A549 (cell line): ENCODE measurements around the gene CAMK1G. TPM values are rescaled to one million over a fixed set of nuclear protein-coding genes. Genes with fewer than 3 reads are reported as not detected.

Experiments used
- ATAC-seq, 2 experiments: fragments of 200-7000 bp in 1 of 2; fragments of >200 bp in 1 of 2; cut with Nextera tagmentation in 1 of 2; cut with Tn5 transposase in 1 of 2; 3 replicates each; pipeline versions ENCODE4 v1.8.0 to v1.9.1; 2018 to 2020; ENCODE audit warnings: mild to moderate bottlenecking in 1 of 2, moderate library complexity in 1 of 2
- CTCF ChIA-PET: fragments of 300-600 bp; sonication (Branson Sonifier 250); formaldehyde crosslinking; extraction: SDS; loops from one replicate; lab custom pipeline; 2021; ENCODE audit warnings: antibody characterized with exemption, inconsistent platforms; lab: Yijun Ruan, JAX
- POLR2A ChIA-PET: fragments of 350-600 bp; formaldehyde crosslinking; extraction: SDS; loops from one replicate; lab custom pipeline; 2021; ENCODE audit warnings: antibody characterized with exemption, inconsistent platforms; lab: Yijun Ruan, JAX
- DNase-seq, 2 experiments: peaks; one replicate each; pipeline versions ENCODE4 v3.0.0 to v3.0.0-alpha.2; 2011 to 2016; ENCODE audit warnings: low read depth in 1 of 2, low spot score in 1 of 2
- FAIRE-seq: peaks from 2 replicates; lab custom pipeline; 2011; peaks lifted over from hg19 to GRCh38; lab: Jason Lieb, UNC
- H3K27ac ChIP-seq, 2 experiments: fragments of >200 bp; sonication (Bioruptor Twin); formaldehyde crosslinking; 3 replicates each; pipeline ENCODE4 v1.5.1; 2016 to 2017
- H3K4me1 ChIP-seq: fragments of >200 bp; sonication (Bioruptor Twin); formaldehyde crosslinking; 3 replicates; pipeline ENCODE4 v1.6.1; 2016
- H3K4me2 ChIP-seq: fragments of >200 bp; sonication (Bioruptor Twin); formaldehyde crosslinking; 3 replicates; pipeline ENCODE4 v1.6.1; 2016
- H3K4me3 ChIP-seq: fragments of >200 bp; sonication (Bioruptor Twin); formaldehyde crosslinking; 3 replicates; pipeline ENCODE4 v1.5.1; 2016
- H3K9me3 ChIP-seq: fragments of >200 bp; sonication (Bioruptor Twin); formaldehyde crosslinking; 3 replicates; pipeline ENCODE4 v1.6.1; 2016
- CEBPB ChIP-seq, 2 experiments: fragments of >200 bp in 1 of 2; sonication (Bioruptor Twin) in 1 of 2; formaldehyde crosslinking in 1 of 2; IDR thresholded peaks; 2 replicates each; pipeline ENCODE4 v1.6.1; 2012 to 2016
- CHD2 ChIP-seq: fragments of 150-350 bp; IDR thresholded peaks from 2 replicates; pipeline ENCODE4 v1.6.1; 2014; ENCODE audit warnings: low read length; ENCODE audit not compliant: partially characterized antibody
- CHD4 ChIP-seq: fragments of 200-600 bp; sonication (generic); IDR thresholded peaks from 2 replicates; pipeline ENCODE4 v1.6.1; 2016; ENCODE audit warnings: antibody characterized with exemption, mild to moderate bottlenecking, borderline replicate concordance
- ESRRA ChIP-seq: fragments of 150-350 bp; IDR thresholded peaks from 2 replicates; pipeline ENCODE4 v1.6.1; 2014; ENCODE audit warnings: mild to moderate bottlenecking, low read length, borderline replicate concordance
- HEYL ChIP-seq: fragments of 250-450 bp; sonication (Bioruptor Pico); IDR thresholded peaks from 2 replicates; pipeline ENCODE4 v1.8.0; 2021; ENCODE audit warnings: mild to moderate bottlenecking, moderate library complexity
- HOXB13 ChIP-seq: fragments of 250-450 bp; sonication (Bioruptor Pico); IDR thresholded peaks from 2 replicates; pipeline ENCODE4 v1.5.0; 2020; ENCODE audit warnings: low read depth, mild to moderate bottlenecking, moderate library complexity
- HOXB5 ChIP-seq: fragments of 250-450 bp; sonication (Bioruptor Pico); IDR thresholded peaks from 2 replicates; pipeline ENCODE4 v1.5.0; 2020; ENCODE audit warnings: mild to moderate bottlenecking, moderate library complexity
- JUN ChIP-seq, 2 experiments: fragments of >200 bp; sonication (Bioruptor Twin); formaldehyde crosslinking; IDR thresholded peaks; 2 replicates in 1 of 2; 3 replicates in 1 of 2; pipeline ENCODE4 v1.6.1; 2016 to 2017
- JUNB ChIP-seq: fragments of >200 bp; sonication (Bioruptor Twin); formaldehyde crosslinking; IDR thresholded peaks from 2 replicates; pipeline ENCODE4 v1.6.1; 2016
- KDM1A ChIP-seq: fragments of 200-600 bp; sonication (generic); IDR thresholded peaks from 2 replicates; pipeline ENCODE4 v1.6.1; 2016; ENCODE audit warnings: low read depth, mild to moderate bottlenecking
- MYC ChIP-seq: IDR thresholded peaks from 2 replicates; pipeline ENCODE4 v1.6.1; 2012; ENCODE audit warnings: mild to moderate bottlenecking, inconsistent platforms, low read length, improper control_type of control experiment, borderline replicate concordance
- NFE2L2 ChIP-seq: fragments of 150-350 bp; conservative IDR thresholded peaks from 2 replicates; pipeline ENCODE4 v1.6.1; 2014; ENCODE audit warnings: low read length
- POLR2AphosphoS2 ChIP-seq: conservative IDR thresholded peaks from 2 replicates; pipeline ENCODE4 v1.6.1; 2012; ENCODE audit warnings: low read length, improper control_type of control experiment, inconsistent platforms
- RAD21 ChIP-seq, 2 experiments: fragments of >200 bp in 1 of 2; sonication (Bioruptor Twin) in 1 of 2; formaldehyde crosslinking in 1 of 2; IDR thresholded peaks in 1 of 2; conservative IDR thresholded peaks in 1 of 2; 2 replicates in 1 of 2; 3 replicates in 1 of 2; pipeline ENCODE4 v1.6.1; 2012 to 2018; ENCODE audit warnings: inconsistent platforms in 1 of 2
- RARB ChIP-seq: fragments of 250-450 bp; sonication (Bioruptor Pico); IDR thresholded peaks from 2 replicates; pipeline ENCODE4 v1.8.0; 2021; ENCODE audit warnings: mild to moderate bottlenecking, moderate library complexity
- RNF2 ChIP-seq: fragments of 200-600 bp; sonication (generic); IDR thresholded peaks from 2 replicates; pipeline ENCODE4 v1.6.1; 2016; ENCODE audit warnings: low read depth, mild to moderate bottlenecking, antibody characterized with exemption, moderate library complexity, borderline replicate concordance
- SMC3 ChIP-seq: fragments of >200 bp; sonication (Bioruptor Twin); formaldehyde crosslinking; IDR thresholded peaks from 3 replicates; pipeline ENCODE4 v1.6.1; 2018; ENCODE audit warnings: inconsistent platforms
- TFCP2L1 ChIP-seq: fragments of 250-450 bp; sonication (Bioruptor Pico); IDR thresholded peaks from 2 replicates; pipeline ENCODE4 v1.5.0; 2021; ENCODE audit warnings: mild to moderate bottlenecking
- ZSCAN20 ChIP-seq: fragments of 250-450 bp; sonication (Bioruptor Pico); IDR thresholded peaks from 2 replicates; pipeline ENCODE4 v1.8.0; 2022; ENCODE audit warnings: mild to moderate bottlenecking, moderate library complexity
- WGBS: methylation state at CpG from one replicate; pipeline ENCODE4 v1.1.6; 2017; ENCODE audit errors: missing lambda C conversion rate; 5-methylcytosine and 5-hydroxymethylcytosine counted together
- polyA plus RNA-seq, 4 experiments: library from polyadenylated mRNA; depleted of rRNA in 3 of 4; stranded (reverse); fragments of >200 nt; fragmentation: RNase III in 1 of 4; extraction: RNeasy Plus Mini Kit Qiagen cat#74134 plus additional on column Dnase treatment in 1 of 4; gene quantifications; 2 replicates in 3 of 4; 3 replicates in 1 of 4; pipeline ENCODE4 v1.2.3, GENCODE V29; 2011 to 2017
- TF ChIP-seq, protein P1 (sequence below): fragments of >200 bp; sonication (Bioruptor Twin); formaldehyde crosslinking; IDR thresholded peaks from 3 replicates; pipeline ENCODE4 v1.6.1; 2016
- TF ChIP-seq, protein P2 (sequence below): IDR thresholded peaks from 2 replicates; pipeline ENCODE4 v1.6.1; 2012
- TF ChIP-seq, protein P3 (sequence below): fragments of 450-650 bp; IDR thresholded peaks from 2 replicates; pipeline ENCODE4 v1.6.1; 2014; ENCODE audit warnings: antibody characterized with exemption
- TF ChIP-seq, protein P4 (sequence below): fragments of >200 bp; sonication (Bioruptor Twin); formaldehyde crosslinking; IDR thresholded peaks from 2 replicates; pipeline ENCODE4 v1.6.1; 2016
- TF ChIP-seq, protein P5 (sequence below): IDR thresholded peaks from 2 replicates; pipeline ENCODE4 v1.6.1; 2012

CAMK1G gene
- polyA plus RNA-seq, 2 of the 4 experiments (the other 2 are of a cell fraction): 0.03 to 0.08 TPM

DNA sequence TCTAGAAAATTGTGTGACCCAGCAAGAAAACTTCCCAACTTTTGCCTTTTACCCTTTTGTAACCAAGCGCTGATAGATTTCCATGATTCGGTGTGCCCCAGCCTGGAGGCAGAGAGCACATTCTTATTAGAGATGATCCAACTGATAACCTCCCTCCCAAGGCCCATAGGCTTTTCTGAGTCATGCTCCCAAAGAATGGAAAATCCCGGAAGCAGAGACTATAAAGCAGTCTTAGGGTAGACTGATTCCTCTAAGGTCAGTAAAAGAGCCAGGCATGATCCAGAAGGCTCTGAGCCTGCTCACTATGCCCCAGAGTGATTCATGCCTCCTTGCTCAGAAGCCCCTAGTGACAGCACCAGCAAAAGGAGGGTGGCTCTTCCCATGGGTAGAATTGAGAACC is 4.3 kb downstream of the CAMK1G start (continued):
- TF ChIP-seq, protein P1, sequence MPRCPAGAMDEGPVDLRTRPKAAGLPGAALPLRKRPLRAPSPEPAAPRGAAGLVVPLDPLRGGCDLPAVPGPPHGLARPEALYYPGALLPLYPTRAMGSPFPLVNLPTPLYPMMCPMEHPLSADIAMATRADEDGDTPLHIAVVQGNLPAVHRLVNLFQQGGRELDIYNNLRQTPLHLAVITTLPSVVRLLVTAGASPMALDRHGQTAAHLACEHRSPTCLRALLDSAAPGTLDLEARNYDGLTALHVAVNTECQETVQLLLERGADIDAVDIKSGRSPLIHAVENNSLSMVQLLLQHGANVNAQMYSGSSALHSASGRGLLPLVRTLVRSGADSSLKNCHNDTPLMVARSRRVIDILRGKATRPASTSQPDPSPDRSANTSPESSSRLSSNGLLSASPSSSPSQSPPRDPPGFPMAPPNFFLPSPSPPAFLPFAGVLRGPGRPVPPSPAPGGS: no peak
- TF ChIP-seq POLR2AphosphoS2: no peak

DNA sequence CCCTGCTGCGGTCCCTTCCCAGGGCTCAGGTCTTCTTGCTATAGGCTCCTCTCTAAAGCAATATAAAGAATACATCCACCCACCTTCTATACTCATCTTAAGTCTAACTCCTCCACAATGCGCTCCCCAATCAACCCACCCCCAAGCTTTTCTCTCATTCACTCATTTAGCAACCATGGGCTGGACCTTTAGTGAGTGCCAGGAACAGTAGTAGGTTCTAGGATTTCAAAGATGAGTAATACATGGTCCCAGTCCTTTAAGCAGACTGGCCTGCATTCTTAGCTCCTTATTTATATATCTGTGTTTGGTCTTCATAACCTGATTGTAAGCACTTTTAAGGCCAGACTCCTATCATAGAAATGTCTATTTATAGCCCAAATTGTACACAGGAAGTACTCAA is 5.9 kb downstream of the CAMK1G start:
- Histone ChIP-seq H3K4me1 (peaks cover 10% of the 10 kb centered on the region), H3K27ac (no peak overlapping the region), H3K9me3 (no peaks in the 10 kb centered on the region), H3K4me2 (no peak overlapping the region), H3K4me3 (no peak overlapping the region)
- FAIRE-seq (no peak), DNase-seq (no peak), ATAC-seq (no peak)
- CTCF ChIA-PET: interaction anchor here (1.0 to 8.6 kb wide), 11 partner anchors 8 to 234 kb away, joined by 3 to 67 read pairs (median 5); no protein-coding TSS in a partner anchor
- WGBS: 81% methylated on average over 2 of the region's 2 CpGs
- TF ChIP-seq CHD4 (no peak), SMC3 (no peak), HEYL (CRISPR knock-in tag) (no peak), HOXB5 (no peak), RARB (no peak)
- TF ChIP-seq, protein P2, sequence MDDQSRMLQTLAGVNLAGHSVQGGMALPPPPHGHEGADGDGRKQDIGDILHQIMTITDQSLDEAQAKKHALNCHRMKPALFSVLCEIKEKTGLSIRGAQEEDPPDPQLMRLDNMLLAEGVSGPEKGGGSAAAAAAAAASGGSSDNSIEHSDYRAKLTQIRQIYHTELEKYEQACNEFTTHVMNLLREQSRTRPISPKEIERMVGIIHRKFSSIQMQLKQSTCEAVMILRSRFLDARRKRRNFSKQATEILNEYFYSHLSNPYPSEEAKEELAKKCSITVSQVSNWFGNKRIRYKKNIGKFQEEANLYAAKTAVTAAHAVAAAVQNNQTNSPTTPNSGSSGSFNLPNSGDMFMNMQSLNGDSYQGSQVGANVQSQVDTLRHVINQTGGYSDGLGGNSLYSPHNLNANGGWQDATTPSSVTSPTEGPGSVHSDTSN: no peak
- POLR2A ChIA-PET: no interaction called here

DNA sequence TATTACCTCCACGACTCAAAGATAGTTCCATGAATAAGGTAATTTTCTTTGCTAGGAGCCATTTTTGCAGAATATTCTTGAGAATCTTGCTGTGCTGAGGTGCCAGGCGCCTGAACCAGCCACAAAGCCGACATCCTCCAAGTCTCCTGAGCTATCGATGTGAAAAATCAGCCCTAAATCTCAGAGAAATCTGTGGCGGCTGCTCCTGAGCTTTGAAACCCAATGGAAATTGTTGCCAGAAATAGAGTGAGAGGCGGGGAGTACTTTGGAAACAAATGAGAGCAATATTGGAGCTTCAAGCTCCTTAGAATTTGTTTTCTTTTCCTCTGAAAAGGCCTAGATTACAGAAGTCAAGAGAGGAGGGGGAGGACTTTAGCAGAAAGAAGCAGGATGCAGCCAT is 6.3 kb downstream of the CAMK1G start:
- no peak overlapping the region for H3K27ac ChIP-seq
- H3K4me3 ChIP-seq: no peak overlapping the region
- H3K4me2 ChIP-seq: no peak overlapping the region
- no peak for FAIRE-seq
- POLR2A ChIA-PET: no interaction called here
- CTCF ChIA-PET: interaction anchor here (0.8 to 8.6 kb wide), 14 partner anchors 8 to 234 kb away, joined by 3 to 67 read pairs (median 4); no protein-coding TSS in a partner anchor
- WGBS: 66% methylated on average over 6 of the region's 6 CpGs
- no peak for TF ChIP-seq MYC
- no peak for DNase-seq
- no peak for ATAC-seq
- H3K4me1 ChIP-seq: peaks cover 10% of the 10 kb centered on the region
- no peaks in the 10 kb centered on the region for H3K9me3 ChIP-seq

DNA sequence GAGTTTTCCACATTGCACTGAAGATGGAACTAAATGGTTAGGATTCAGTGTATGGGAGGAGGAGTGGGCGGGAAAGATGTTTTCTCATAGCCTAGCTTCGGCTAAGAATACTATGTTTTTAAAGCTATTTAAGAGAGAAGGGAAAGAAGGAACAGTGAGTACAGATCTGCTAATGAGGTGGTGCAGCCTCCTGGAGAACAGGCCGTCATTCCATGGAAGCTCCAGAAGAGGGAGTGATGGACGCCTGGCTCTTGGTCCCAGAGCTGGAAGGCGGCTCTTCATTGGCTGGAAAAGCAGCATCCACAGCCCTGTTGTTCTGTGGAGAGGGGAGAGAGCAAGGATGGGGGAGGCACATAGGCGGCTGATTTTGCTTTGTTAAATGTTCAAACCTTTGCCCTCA is 6.9 kb downstream of the CAMK1G start:
- WGBS: 44% methylated on average over 6 of the region's 6 CpGs
- CTCF ChIA-PET: interaction anchor here (0.8 to 8.6 kb wide), 18 partner anchors 9 to 233 kb away, joined by 3 to 67 read pairs (median 4); no protein-coding TSS in a partner anchor
- no peak overlapping the region for H3K4me3 ChIP-seq
- POLR2A ChIA-PET: no interaction called here
- no peak for TF ChIP-seq HOXB13 (CRISPR knock-in tag)
- 0 out of 5 replicates have a peak, but pooled peaks of 1 of the 2 experiments have one; percentile 10 for TF ChIP-seq RAD21 (conservative IDR thresholded peaks at IDR 0.05 in 1 of 2, IDR thresholded peaks at IDR 0.05 in 1 of 2)
- peak in 1 of 2 experiments; percentile 43 for DNase-seq
- H3K4me2 ChIP-seq: no peak overlapping the region
- FAIRE-seq: no peak
- ATAC-seq: peak; percentile 60 to 87; a peak in 5 of 6 replicates
- no peaks in the 10 kb centered on the region for H3K9me3 ChIP-seq
- H3K27ac ChIP-seq: no peak overlapping the region
- H3K4me1 ChIP-seq: peaks cover 10% of the 10 kb centered on the region

DNA sequence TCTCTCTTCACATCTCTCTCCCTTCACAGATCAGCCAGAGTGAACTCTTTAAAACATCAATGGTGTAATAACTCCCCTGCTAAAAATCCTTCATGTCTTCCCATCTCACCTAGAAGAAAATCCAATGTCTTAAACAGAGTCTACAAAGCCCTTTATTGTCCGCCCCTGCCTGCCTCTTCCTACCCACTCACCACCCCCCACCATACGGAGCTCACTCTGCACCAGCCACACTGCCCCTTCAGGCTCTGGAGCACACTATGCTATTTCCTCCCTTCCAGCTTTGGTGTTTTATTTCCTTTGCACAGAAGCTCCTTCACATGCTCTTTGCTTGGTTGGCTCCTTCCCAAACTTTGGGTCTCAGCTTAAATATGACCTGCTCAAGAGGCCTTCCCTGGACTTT is 10.2 kb downstream of the CAMK1G start:
- no peak overlapping the region for H3K4me2 ChIP-seq
- no peaks in the 10 kb centered on the region for H3K9me3 ChIP-seq
- ATAC-seq (no peak), DNase-seq (no peak), FAIRE-seq (no peak)
- WGBS: 57% methylated on average over 2 of the region's 2 CpGs
- H3K27ac ChIP-seq: no peak overlapping the region
- TF ChIP-seq CHD2 (no peak), CEBPB (IDR thresholded peaks at IDR 0.05) (no peak), CHD4 (no peak), ESRRA (no peak), KDM1A (no peak), ZSCAN20 (CRISPR knock-in tag) (no peak), JUN (IDR thresholded peaks at IDR 0.05) (no peak), TFCP2L1 (no peak), RNF2 (no peak), JUNB (no peak), NFE2L2 (no peak)
- TF ChIP-seq, protein P3, sequence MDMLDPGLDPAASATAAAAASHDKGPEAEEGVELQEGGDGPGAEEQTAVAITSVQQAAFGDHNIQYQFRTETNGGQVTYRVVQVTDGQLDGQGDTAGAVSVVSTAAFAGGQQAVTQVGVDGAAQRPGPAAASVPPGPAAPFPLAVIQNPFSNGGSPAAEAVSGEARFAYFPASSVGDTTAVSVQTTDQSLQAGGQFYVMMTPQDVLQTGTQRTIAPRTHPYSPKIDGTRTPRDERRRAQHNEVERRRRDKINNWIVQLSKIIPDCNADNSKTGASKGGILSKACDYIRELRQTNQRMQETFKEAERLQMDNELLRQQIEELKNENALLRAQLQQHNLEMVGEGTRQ: no peak
- TF ChIP-seq, protein P4, sequence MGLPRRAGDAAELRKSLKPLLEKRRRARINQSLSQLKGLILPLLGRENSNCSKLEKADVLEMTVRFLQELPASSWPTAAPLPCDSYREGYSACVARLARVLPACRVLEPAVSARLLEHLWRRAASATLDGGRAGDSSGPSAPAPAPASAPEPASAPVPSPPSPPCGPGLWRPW: no peak
- TF ChIP-seq, protein P5, sequence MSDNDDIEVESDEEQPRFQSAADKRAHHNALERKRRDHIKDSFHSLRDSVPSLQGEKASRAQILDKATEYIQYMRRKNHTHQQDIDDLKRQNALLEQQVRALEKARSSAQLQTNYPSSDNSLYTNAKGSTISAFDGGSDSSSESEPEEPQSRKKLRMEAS: no peak
- CTCF ChIA-PET: interaction anchor here (0.9 to 8.6 kb wide), 5 partner anchors 9 to 99 kb away, joined by 3 to 67 read pairs (median 23); no protein-coding TSS in a partner anchor
- POLR2A ChIA-PET: no interaction called here
- no peak overlapping the region for H3K4me3 ChIP-seq
- no peaks in the 10 kb centered on the region for H3K4me1 ChIP-seq
